NB4 (cell line): ENCODE data around the gene SYT2.
"Not testable (repeated sequence)": the region's sequence is repeated elsewhere in the genome, so short reads cannot be mapped to it uniquely, and the experiment has no call there.

Experiments
- DNase-seq: peaks from one replicate; pipeline ENCODE4 v3.0.0; 2010; ENCODE audit warnings: low read depth
- H3K4me3 ChIP-seq: one replicate; pipeline ENCODE4 v1.5.1; 2011; ENCODE audit warnings: mild to moderate bottlenecking, low read depth, low read length, moderate library complexity
- MAX ChIP-seq: IDR thresholded peaks from 2 replicates; pipeline ENCODE4 v1.6.1; 2011; ENCODE audit warnings: low read depth, low read length
- MYC ChIP-seq: IDR thresholded peaks from 2 replicates; pipeline ENCODE4 v1.6.1; 2011; ENCODE audit warnings: low read depth, low read length
- POLR2A ChIP-seq: IDR thresholded peaks from 2 replicates; pipeline ENCODE4 v1.6.1; 2011; ENCODE audit warnings: mild to moderate bottlenecking; ENCODE audit not compliant: insufficient read length; ENCODE audit errors: extremely low read depth
- TF ChIP-seq, protein P1 (sequence below): IDR thresholded peaks from one replicate; pipeline ENCODE4 v1.5.1; 2012; ENCODE audit warnings: low read depth, low read length

SYT2 gene

GRCh38 chr1:202586871-202587270, 123.4 kb downstream of the SYT2 start:
- TF ChIP-seq MYC (no peak), MAX (no peak), POLR2A (no peak)
- TF ChIP-seq, protein P1, sequence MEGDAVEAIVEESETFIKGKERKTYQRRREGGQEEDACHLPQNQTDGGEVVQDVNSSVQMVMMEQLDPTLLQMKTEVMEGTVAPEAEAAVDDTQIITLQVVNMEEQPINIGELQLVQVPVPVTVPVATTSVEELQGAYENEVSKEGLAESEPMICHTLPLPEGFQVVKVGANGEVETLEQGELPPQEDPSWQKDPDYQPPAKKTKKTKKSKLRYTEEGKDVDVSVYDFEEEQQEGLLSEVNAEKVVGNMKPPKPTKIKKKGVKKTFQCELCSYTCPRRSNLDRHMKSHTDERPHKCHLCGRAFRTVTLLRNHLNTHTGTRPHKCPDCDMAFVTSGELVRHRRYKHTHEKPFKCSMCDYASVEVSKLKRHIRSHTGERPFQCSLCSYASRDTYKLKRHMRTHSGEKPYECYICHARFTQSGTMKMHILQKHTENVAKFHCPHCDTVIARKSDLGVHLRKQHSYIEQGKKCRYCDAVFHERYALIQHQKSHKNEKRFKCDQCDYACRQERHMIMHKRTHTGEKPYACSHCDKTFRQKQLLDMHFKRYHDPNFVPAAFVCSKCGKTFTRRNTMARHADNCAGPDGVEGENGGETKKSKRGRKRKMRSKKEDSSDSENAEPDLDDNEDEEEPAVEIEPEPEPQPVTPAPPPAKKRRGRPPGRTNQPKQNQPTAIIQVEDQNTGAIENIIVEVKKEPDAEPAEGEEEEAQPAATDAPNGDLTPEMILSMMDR = no peak
- no peak overlapping the region for H3K4me3 ChIP-seq
- no peak for DNase-seq

DNA sequence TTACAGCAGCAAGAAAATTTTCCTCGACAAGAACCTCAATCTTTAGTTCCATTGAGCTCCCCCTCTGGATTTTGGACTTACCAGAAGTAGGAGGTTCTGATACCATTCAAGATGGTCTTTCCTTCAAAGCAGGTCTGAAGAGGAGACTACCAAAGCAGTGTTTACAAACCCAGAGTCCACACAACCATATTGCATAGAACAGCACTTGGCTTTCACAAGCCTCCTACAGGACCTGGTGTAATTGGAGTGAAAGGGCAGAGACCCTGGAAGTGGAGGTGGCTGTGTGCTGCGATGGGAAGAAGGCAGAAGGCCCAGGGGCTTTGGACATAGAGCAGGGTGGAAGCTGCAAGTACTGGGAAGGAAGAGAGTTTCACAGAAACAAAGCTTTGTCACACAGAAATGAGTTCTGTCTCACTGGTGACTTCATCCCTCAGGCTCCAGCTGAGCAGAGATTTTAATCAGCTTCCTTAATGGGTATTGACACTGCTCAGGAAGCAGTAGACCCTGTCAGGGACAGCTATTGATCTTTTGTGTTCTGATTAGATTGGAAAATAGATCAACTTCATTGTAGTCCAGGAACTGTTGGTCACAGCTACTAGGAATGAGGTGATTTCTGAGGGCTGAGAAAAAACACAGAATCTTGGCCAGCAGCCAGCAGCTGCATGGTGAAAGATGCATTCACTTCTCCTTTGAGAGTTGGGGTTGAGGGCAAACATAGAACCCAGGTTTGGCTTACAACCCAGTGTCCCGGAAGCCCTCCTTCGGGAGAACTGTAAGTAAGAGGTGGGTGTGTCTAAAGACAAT, 124.0 kb downstream of the SYT2 start:
- peak; percentile 30 for DNase-seq
- TF ChIP-seq, protein P1 = no peak
- TF ChIP-seq POLR2A = no peak
- no peak for TF ChIP-seq MYC
- no peak for TF ChIP-seq MAX
- H3K4me3 ChIP-seq = no peak overlapping the region

DNA sequence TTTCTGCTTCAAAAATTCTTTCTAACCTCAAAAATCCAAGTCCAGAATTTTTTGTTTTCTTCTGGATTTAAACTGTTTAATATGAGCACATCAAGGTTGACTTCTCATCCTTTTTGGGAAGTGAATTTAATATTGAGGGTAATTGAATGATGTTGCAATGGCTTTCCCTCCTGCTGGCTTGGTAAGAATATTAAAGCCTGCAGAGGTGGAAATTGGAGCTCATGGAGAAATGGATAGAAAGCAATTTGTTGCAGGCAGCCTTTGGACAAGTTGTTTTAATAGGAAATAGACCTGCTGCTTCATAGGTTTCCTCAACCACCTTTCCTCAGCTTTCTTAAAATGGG, 124.7 kb downstream of the SYT2 start:
- TF ChIP-seq MAX = no peak
- TF ChIP-seq, protein P1 = no peak
- no peak for TF ChIP-seq MYC
- TF ChIP-seq POLR2A = no peak
- H3K4me3 ChIP-seq = no peak overlapping the region
- no peak for DNase-seq

DNA sequence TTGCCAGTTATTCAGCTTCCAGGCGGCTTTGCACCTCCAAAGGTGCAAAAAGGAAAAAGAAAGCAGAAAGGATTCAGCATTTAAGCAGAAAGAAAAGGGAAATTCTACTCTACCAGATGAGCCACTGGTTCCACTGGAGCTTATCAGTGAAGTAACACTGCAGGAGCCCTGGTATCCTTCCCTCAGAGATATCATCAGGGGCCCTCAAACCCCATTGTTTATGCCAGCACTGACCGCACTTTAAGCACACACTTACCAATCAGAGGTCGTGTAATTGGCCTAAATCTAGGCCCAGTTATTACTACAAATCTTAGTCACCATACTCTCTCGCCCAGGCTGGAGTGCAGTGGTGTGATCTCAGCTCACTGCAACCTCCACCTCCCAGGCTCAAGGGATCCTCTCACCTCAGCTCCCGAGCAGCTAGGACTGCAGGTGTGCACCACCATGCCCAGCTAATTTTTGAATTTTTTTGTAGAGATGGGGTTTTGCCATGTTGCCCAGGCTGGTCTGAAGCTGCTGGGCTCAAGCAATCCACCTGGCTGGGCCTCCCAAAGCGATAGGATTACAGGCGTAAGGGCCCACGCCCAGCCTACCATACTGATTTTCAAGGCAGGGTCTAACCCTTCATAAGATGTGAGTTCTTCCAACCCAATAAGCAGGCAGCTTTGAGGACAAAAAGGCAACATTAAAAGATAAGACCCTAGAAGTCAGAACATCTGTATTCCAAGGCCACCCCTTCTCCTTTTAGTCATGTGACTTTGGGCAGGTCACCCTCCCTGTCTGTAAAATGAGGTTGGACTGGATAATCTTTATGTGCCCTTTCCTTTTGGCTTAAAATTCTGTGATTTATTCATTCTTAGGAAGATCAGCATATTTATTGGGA, 125.3 kb downstream of the SYT2 start:
- no peak for TF ChIP-seq POLR2A
- no peak for TF ChIP-seq MYC
- TF ChIP-seq, protein P1 = no peak
- no peak for TF ChIP-seq MAX
- H3K4me3 ChIP-seq = no peak overlapping the region
- no peak for DNase-seq

- H3K4me3 ChIP-seq, DNase-seq: not testable (repeated sequence)
Measured at GRCh38 chr1:202582350-202582749, 127.9 kb downstream of the SYT2 start.

- no peak for DNase-seq
- H3K4me3 ChIP-seq = no peak overlapping the region
- TF ChIP-seq MAX (no peak), POLR2A (no peak), MYC (no peak)
- TF ChIP-seq, protein P1 = no peak
Measured at GRCh38 chr1:202580619-202581018, 129.6 kb downstream of the SYT2 start.
